Measurements from ENCODE around the gene BRAT1.

- TF ChIP-seq CTCF (conservative IDR thresholded peaks at IDR 0.05; ENCODE audit: low read depth in 2 of 2) = no peak
- no peak for TF ChIP-seq ZNF331 (CRISPR knock-in tag; IDR thresholded peaks at IDR 0.05; ENCODE audit: low read depth)
- no peak for TF ChIP-seq ETS1 (IDR thresholded peaks at IDR 0.05)
- no peak for TF ChIP-seq EZH2 (IDR thresholded peaks at IDR 0.05; ENCODE audit: low read depth, unreplicated experiment)
- TF ChIP-seq POLR2AphosphoS5 (IDR thresholded peaks at IDR 0.05; ENCODE audit: low read depth) = no peak
These were observed 9.7 kb upstream of the BRAT1 start for GRCh38 chr7:2564970-2565540.
